T-helper 17 cell (primary cell): ENCODE results near the gene S100A3. TPM values are rescaled to one million over a fixed set of nuclear protein-coding genes. Genes with fewer than 3 reads are reported as not detected.

Source experiments
- total RNA-seq, 4 donors: library from RNA in 2 of 4; stranded (reverse) in 2 of 4; gene quantifications; one replicate each; pipeline ENCODE4 v1.2.3 and lab custom pipeline; 2022 to 2026

Gene S100A3
- total RNA-seq, 2 donors from 2014 or later = not detected

Other genes starting within 250 kb of the S100A3 start
- not detected for gene PGLYRP3, start 236.3 kb downstream of the S100A3 start, total RNA-seq
- gene PGLYRP4, start 200.4 kb downstream of the S100A3 start, total RNA-seq = not detected
- 100 to 1,000 TPM in 1 of 2 donors, 10 to 100 TPM in 1; 11.9 to 138 TPM for gene S100A9, start 191.4 kb downstream of the S100A3 start, total RNA-seq
- gene S100A12, start 173.6 kb downstream of the S100A3 start, total RNA-seq = 1 to 10 TPM; 2.0 to 9.1 TPM
- gene S100A8, start 158.2 kb downstream of the S100A3 start, total RNA-seq = 100 to 1,000 TPM in 1 of 2 donors, 1 to 10 TPM in 1; 4.6 to 110 TPM
- not detected for gene S100A7A, start 132.7 kb downstream of the S100A3 start, total RNA-seq
- not detected for gene S100A7, start 88.6 kb downstream of the S100A3 start, total RNA-seq
- 100 to 1,000 TPM; 303 to 331 TPM for gene S100A6, start 13.3 kb downstream of the S100A3 start, total RNA-seq
- gene S100A5, start 8.3 kb downstream of the S100A3 start, total RNA-seq = 1 to 10 TPM in 1 of 2 donors, not detected in 1; 1.1 TPM
- gene S100A4, start 3.5 kb downstream of the S100A3 start, total RNA-seq = 1,000 to 10,000 TPM in 1 of 2 donors, 100 to 1,000 TPM in 1; 935 to 1,018 TPM
- gene S100A2, start 16.6 kb upstream of the S100A3 start, total RNA-seq = under 1 TPM in 1 of 2 donors, not detected in 1; 0.52 TPM
- not detected for gene S100A16, start 63.9 kb upstream of the S100A3 start, total RNA-seq
- gene S100A14, start 67.1 kb upstream of the S100A3 start, total RNA-seq = not detected
- 1 to 10 TPM; 3.1 to 4.6 TPM for gene S100A13, start 78.2 kb upstream of the S100A3 start, total RNA-seq
- gene S100A1, start 79.2 kb upstream of the S100A3 start, total RNA-seq = not detected
- gene CHTOP, start 84.8 kb upstream of the S100A3 start, total RNA-seq = 10 to 100 TPM; 82.0 to 82.4 TPM
- 10 to 100 TPM; 17.6 to 18.2 TPM for gene SNAPIN, start 109.4 kb upstream of the S100A3 start, total RNA-seq
- 100 to 1,000 TPM; 136 to 142 TPM for gene ILF2, start 121.7 kb upstream of the S100A3 start, total RNA-seq
- gene NPR1, start 129.4 kb upstream of the S100A3 start, total RNA-seq = not detected
- gene INTS3, start 178.8 kb upstream of the S100A3 start, total RNA-seq = 10 to 100 TPM; 33.6 to 47.6 TPM
- gene SLC27A3, start 226.1 kb upstream of the S100A3 start, total RNA-seq = 10 to 100 TPM in 1 of 2 donors, 1 to 10 TPM in 1; 7.4 to 10.0 TPM